K562 (cell line): ENCODE results near the gene NFATC3. TPM values are rescaled to one million over a fixed set of nuclear protein-coding genes. Genes with fewer than 3 reads are reported as not detected.
"Not testable (repeated sequence)": the region's sequence is repeated elsewhere in the genome, so short reads cannot be mapped to it uniquely, and the experiment has no call there.

ENCODE experiments used
- ATAC-seq: fragments of 200-7000 bp; cut with Tn5 transposase; 3 replicates; pipeline ENCODE4 v1.9.1; 2020; ENCODE audit warnings: moderate library complexity
- BruUV-seq: library from RNA; stranded (reverse); fragments of 400-500 nt; replicated peaks from 2 replicates; lab custom pipeline; 2021; lab: Mats Ljungman, UMichigan
- CTCF ChIA-PET: fragments of 300-600 bp; formaldehyde crosslinking; extraction: SDS; loops from one replicate; lab custom pipeline; 2021; ENCODE audit warnings: low intra/inter-chr PET ratio; lab: Yijun Ruan, JAX
- POLR2A ChIA-PET: fragments of 300-600, 350-650 bp; sonication (Branson Sonifier 250); formaldehyde crosslinking; extraction: SDS; loops from one replicate; lab custom pipeline; 2021; ENCODE audit warnings: antibody characterized with exemption, inconsistent platforms; lab: Yijun Ruan, JAX
- DNase-seq, 4 experiments: peaks; one replicate each; pipeline versions ENCODE4 v3.0.0 to v3.0.0-alpha.2; 2011 to 2018; ENCODE audit warnings: low spot score in 3 of 4, mixed read lengths in 3 of 4; ENCODE audit errors: extremely low read depth in 1 of 4
- FAIRE-seq: peaks from 2 replicates; lab custom pipeline; 2011; peaks lifted over from hg19 to GRCh38; lab: Jason Lieb, UNC
- H2AFZ ChIP-seq: 2 replicates; pipeline ENCODE4 v1.6.0; 2011; ENCODE audit warnings: low read depth, low read length, control low read depth, inconsistent platforms
- H3K27ac ChIP-seq: fragments of 200-600 bp; 3 replicates; pipeline ENCODE4 v1.8.0; 2011; ENCODE audit warnings: low read depth, mild to moderate bottlenecking, control low read depth, inconsistent platforms, low read length, moderate library complexity, mixed read lengths; ENCODE audit errors: extremely low read depth
- H3K27me3 ChIP-seq, 2 experiments: fragments of 300-600 bp in 1 of 2; 2 replicates in 1 of 2; 3 replicates in 1 of 2; pipeline versions ENCODE4 v1.6.0 to v1.8.0; 2011; ENCODE audit warnings: inconsistent platforms in 2 of 2, low read length in 2 of 2, mild to moderate bottlenecking in 1 of 2, mixed read lengths in 1 of 2, moderate library complexity in 1 of 2; ENCODE audit not compliant: control insufficient read depth in 2 of 2, insufficient read depth in 2 of 2
- H3K36me3 ChIP-seq: fragments of 300-600 bp; 3 replicates; pipeline ENCODE4 v1.8.0; 2011; ENCODE audit warnings: mild to moderate bottlenecking, low read length, inconsistent platforms; ENCODE audit not compliant: control insufficient read depth, insufficient read depth
- H3K4me1 ChIP-seq, 2 experiments: fragments of 200-600 bp in 1 of 2; replicated peaks in 1 of 2; 2 replicates in 1 of 2; 3 replicates in 1 of 2; pipeline versions ENCODE4 v1.5.1 to v1.8.0; 2011; ENCODE audit warnings: inconsistent platforms in 2 of 2, low read length in 2 of 2, mild to moderate bottlenecking in 1 of 2, mixed read lengths in 1 of 2, moderate library complexity in 1 of 2; ENCODE audit not compliant: control insufficient read depth in 2 of 2, insufficient read depth in 2 of 2
- H3K4me2 ChIP-seq: 2 replicates; pipeline ENCODE4 v1.6.1; 2011; ENCODE audit warnings: low read length, control low read depth, inconsistent platforms, mixed read lengths; ENCODE audit not compliant: insufficient read depth
- H3K4me3 ChIP-seq: fragments of 200-600 bp; sonication (generic), shearing (Covaris generic); 2 replicates; pipeline ENCODE4 v1.5.1; 2016; ENCODE audit warnings: control low read depth, inconsistent platforms
- H3K79me2 ChIP-seq: fragments of 200-600 bp; 3 replicates; pipeline ENCODE4 v1.8.0; 2011; ENCODE audit warnings: low read length, inconsistent platforms; ENCODE audit not compliant: control insufficient read depth, insufficient read depth
- H3K9ac ChIP-seq, 2 experiments: 2 replicates each; pipeline versions ENCODE4 v1.6.0 to v1.6.1; 2011; ENCODE audit warnings: low read depth in 2 of 2, low read length in 2 of 2, control low read depth in 1 of 2, inconsistent platforms in 1 of 2, mild to moderate bottlenecking in 1 of 2, mixed read lengths in 1 of 2; ENCODE audit not compliant: insufficient read depth in 1 of 2
- H3K9me1 ChIP-seq: one replicate; pipeline ENCODE4 v1.6.0; 2011; ENCODE audit warnings: inconsistent platforms, mild to moderate bottlenecking, low read length, moderate library complexity; ENCODE audit not compliant: control insufficient read depth, insufficient read depth
- H3K9me3 ChIP-seq: replicated peaks from 2 replicates; pipeline ENCODE4 v1.5.1; 2011; ENCODE audit warnings: low read depth, low read length, inconsistent platforms; ENCODE audit not compliant: control insufficient read depth, insufficient read depth
- H4K20me1 ChIP-seq: replicated peaks from 2 replicates; pipeline ENCODE4 v1.6.1; 2011; ENCODE audit warnings: low read length, inconsistent platforms, mixed read lengths; ENCODE audit not compliant: control insufficient read depth, insufficient read depth
- BRCA1 ChIP-seq, 2 experiments: fragments of 450-650 bp in 1 of 2; sonication (generic) in 1 of 2; formaldehyde crosslinking in 1 of 2; IDR thresholded peaks; 2 replicates each; pipeline versions ENCODE4 v1.5.0 to v1.6.1; 2017 to 2020; ENCODE audit warnings: mild to moderate bottlenecking in 1 of 2, missing genetic modification reagents in 1 of 2
- NR1H2 ChIP-seq: sonication (generic); formaldehyde crosslinking; IDR thresholded peaks from 2 replicates; pipeline ENCODE4 v1.4.0; 2020; ENCODE audit warnings: mild to moderate bottlenecking, missing genetic modification reagents
- SP2 ChIP-seq: IDR thresholded peaks from 2 replicates; pipeline ENCODE4 v1.6.1; 2011; ENCODE audit warnings: mild to moderate bottlenecking, low read depth, low read length, moderate library complexity; ENCODE audit not compliant: poor library complexity, severe bottlenecking; ENCODE audit errors: extremely low read depth
- SPI1 ChIP-seq: IDR thresholded peaks from 2 replicates; pipeline ENCODE4 v1.6.1; 2011; ENCODE audit warnings: low read depth, low read length, control low read depth, borderline replicate concordance
- ZNF134 ChIP-seq: fragments of 250-450 bp; sonication (Bioruptor Pico); conservative IDR thresholded peaks from 2 replicates; pipeline ENCODE4 v1.4.0; 2020
- WGBS: fragments of 100-300 bp; shearing (Covaris generic); methylation state at CpG from one replicate; pipeline ENCODE4 v1.1.6; 2016; ENCODE audit warnings: low coverage, mixed read lengths; ENCODE audit not compliant: insufficient coverage; ENCODE audit errors: missing lambda C conversion rate; 5-methylcytosine and 5-hydroxymethylcytosine counted together
- in situ Hi-C: fragments of 300-500 bp; cut with MboI; formaldehyde crosslinking; loops from 4 replicates; pipeline ENCODE4 v1.15.0; 2018; ENCODE audit warnings: inconsistent platforms, mixed read lengths
- intact Hi-C: fragments of 100-400 bp; cut with micrococcal nuclease; formaldehyde crosslinking; loops from 2 replicates; pipeline ENCODE4 v1.14.2; 2022
- polyA plus RNA-seq, 8 experiments: library from polyadenylated mRNA; depleted of rRNA in 4 of 8; stranded (reverse) in 5 of 8; unstranded in 3 of 8; fragments of >200 nt; fragmentation: Nextera tagmentation in 2 of 8; fragmentation: Illumina TruSeq in 1 of 8; extraction: Ambion mirVana in 2 of 8; extraction: Trizol in 1 of 8; gene quantifications; 2 replicates each; pipeline versions ENCODE4 v1.2.1 to v1.2.3, GENCODE V29; 2011 to 2014; ENCODE audit warnings: inconsistent platforms in 1 of 8, missing spikeins in 1 of 8
- total RNA-seq, 7 experiments: library from RNA; depleted of rRNA in 6 of 7; stranded (reverse); fragments of >200 nt in 6 of 7; fragmentation: Illumina TruSeq in 2 of 7; extraction: Trizol in 2 of 7; gene quantifications; 2 replicates each; pipeline versions ENCODE4 v1.2.1 to v1.2.3, GENCODE V29; 2011 to 2021; ENCODE audit warnings: low replicate concordance in 1 of 7

The NFATC3 gene
- total and polyA plus RNA-seq, 9 of the 15 experiments (the other 6 are each of a cell fraction or from before 2014, with no cell fraction given), result 15.7 to 98.4 (median 59.4) TPM

DNA sequence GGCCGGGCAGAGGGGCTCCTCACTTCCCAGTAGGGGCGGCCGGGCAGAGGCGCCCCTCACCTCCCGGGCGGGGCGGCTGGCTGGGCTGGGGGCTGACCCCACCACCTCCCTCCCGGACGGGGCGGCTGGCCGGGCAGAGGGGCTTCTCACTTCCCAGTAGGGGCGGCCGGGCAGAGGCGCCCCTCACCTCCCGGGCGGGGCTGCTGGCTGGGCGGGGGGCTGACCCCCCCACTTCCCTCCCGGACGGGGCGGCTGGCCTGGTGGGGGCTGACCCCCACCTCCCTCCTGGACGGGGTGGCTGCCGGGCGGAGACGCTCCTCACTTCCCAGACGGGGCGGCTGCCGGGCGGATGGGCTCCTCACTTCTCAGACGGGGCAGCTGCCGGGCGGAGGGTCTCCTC, 78.1 kb downstream of the NFATC3 start:
- H3K9ac ChIP-seq, H3K79me2 ChIP-seq, H3K27me3 ChIP-seq, H3K27ac ChIP-seq, H3K4me2 ChIP-seq, ATAC-seq, H2AFZ ChIP-seq, intact Hi-C loops, H3K9me1 ChIP-seq, BruUV-seq, DNase-seq, POLR2A ChIA-PET, CTCF ChIA-PET, FAIRE-seq, H4K20me1 ChIP-seq, H3K9me3 ChIP-seq, H3K4me3 ChIP-seq, in situ Hi-C loops, H3K4me1 ChIP-seq: not testable (repeated sequence)
- peaks cover 61% of the 10 kb centered on the region for H3K36me3 ChIP-seq
- WGBS, result 100% methylated on average over 6 of the region's 31 CpGs

DNA sequence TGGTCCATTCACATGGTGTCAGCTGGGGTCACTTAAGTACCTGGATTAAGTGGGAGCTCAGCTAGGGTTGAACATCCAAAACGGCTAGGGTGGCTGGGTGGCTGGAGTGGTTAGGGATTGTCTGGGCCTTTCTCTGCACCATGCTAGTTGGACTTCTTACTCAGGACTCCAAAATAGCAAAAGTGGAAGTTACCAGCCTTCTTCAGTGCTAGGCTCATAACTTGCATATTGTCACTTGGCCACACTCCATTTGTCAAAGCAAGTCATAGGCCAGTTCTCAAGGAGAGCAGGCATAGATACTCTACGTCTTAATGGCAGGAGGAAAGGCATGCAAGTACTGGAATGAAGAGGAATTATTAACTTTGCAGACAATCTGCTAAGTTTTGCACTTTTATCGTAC, 81.1 kb downstream of the NFATC3 start:
- Histone ChIP-seq H3K4me3 (no peak overlapping the region), H4K20me1 (no peaks in the 10 kb centered on the region), H3K4me2 (no peak overlapping the region), H3K79me2 (peaks cover 2% of the 10 kb centered on the region; the same call in 1 of the 3 replicates), H3K36me3 (peaks cover 53% of the 10 kb centered on the region), H3K9me3 (no peaks in the 10 kb centered on the region), H2AFZ (no peak overlapping the region), H3K27ac (no peak overlapping the region), H3K9me1 (no peaks in the 10 kb centered on the region), H3K27me3 (no peaks in the 10 kb centered on the region), H3K4me1 (no peaks in the 10 kb centered on the region), H3K9ac (no peak overlapping the region)
- CTCF ChIA-PET, result no interaction called here
- intact Hi-C loops, result no loop called here
- BruUV-seq, result no TSS peak
- FAIRE-seq, result no peak
- POLR2A ChIA-PET, result no interaction called here
- in situ Hi-C loops, result no loop called here
- DNase-seq, result no peak
- WGBS, result 93% methylated on average over 3 of the region's 3 CpGs
- no peak for ATAC-seq
- TF ChIP-seq BRCA1 (IDR thresholded peaks at IDR 0.05) (no peak), BRCA1 (CRISPR knock-in tag; IDR thresholded peaks at IDR 0.05) (no peak), SP2 (no peak), NR1H2 (no peak), ZNF134 (CRISPR knock-in tag) (no peak), SPI1 (no peak)
